Gastroesophageal sphincter (tissue), 4 donors: ENCODE data around the gene GUCY1A1. TPM values are rescaled to one million over a fixed set of nuclear protein-coding genes. Genes with fewer than 3 reads are reported as not detected.
"Not testable (repeated sequence)": the region's sequence is repeated elsewhere in the genome, so short reads cannot be mapped to it uniquely, and the experiment has no call there.

ENCODE experiments used
- ATAC-seq: fragments of 150-250 bp; one replicate; pipeline ENCODE4 v1.9.1; 2016; ENCODE audit warnings: mild to moderate bottlenecking, moderate library complexity
- H3K27ac ChIP-seq, 4 donors: fragments of 200-600 bp; sonication (generic) in 3 of 4; 1 replicate in 3 of 4; 2 replicates in 1 of 4; pipeline ENCODE4 v1.5.1; 2016 to 2019
- H3K27me3 ChIP-seq: fragments of 200-600 bp; sonication (generic); one replicate; pipeline ENCODE4 v1.5.1; 2019
- H3K36me3 ChIP-seq, 2 donors: fragments of 200-600 bp; sonication (generic); one replicate each; pipeline ENCODE4 v1.5.1; 2019; ENCODE audit warnings: control low read depth in 1 of 2
- H3K4me1 ChIP-seq, 3 donors: fragments of 200-600 bp; sonication (generic); 1 replicate in 2 of 3; 2 replicates in 1 of 3; pipeline ENCODE4 v1.5.1; 2016 to 2019; ENCODE audit warnings: control low read depth in 2 of 3
- H3K4me3 ChIP-seq, 2 donors: fragments of 200-600 bp; sonication (generic); one replicate each; pipeline ENCODE4 v1.5.1; 2019; ENCODE audit warnings: mild to moderate bottlenecking in 1 of 2, moderate library complexity in 1 of 2
- H3K9me3 ChIP-seq, 3 donors: fragments of 200-600 bp; sonication (generic); one replicate each; pipeline ENCODE4 v1.5.1; 2017 to 2019; ENCODE audit warnings: control low read depth in 2 of 3
- CTCF ChIP-seq, 4 experiments: fragments of 200-600 bp in 2 of 4; fragments of 450-650 bp in 2 of 4; sonication (generic) in 1 of 4; IDR thresholded peaks; one replicate each; pipeline ENCODE4 v1.5.1; 2017 to 2019; ENCODE audit warnings: antibody characterized with exemption in 4 of 4, mild to moderate bottlenecking in 2 of 4, moderate library complexity in 2 of 4
- EP300 ChIP-seq: sonication (generic); formaldehyde crosslinking; IDR thresholded peaks from one replicate; pipeline ENCODE4 v1.6.1; 2017; ENCODE audit warnings: antibody characterized with exemption, mild to moderate bottlenecking
- POLR2A ChIP-seq, 2 donors: fragments of 450-650 bp; IDR thresholded peaks; one replicate each; pipeline ENCODE4 v1.6.1; 2017; ENCODE audit warnings: antibody characterized with exemption in 2 of 2, mild to moderate bottlenecking in 2 of 2, moderate library complexity in 1 of 2
- POLR2AphosphoS5 ChIP-seq: sonication (generic); formaldehyde crosslinking; IDR thresholded peaks from one replicate; pipeline ENCODE4 v1.6.1; 2017; ENCODE audit warnings: antibody characterized with exemption
- WGBS, 2 donors: methylation state at CpG; one replicate each; pipeline ENCODE4 v1.1.5; 2018; ENCODE audit warnings: low coverage in 1 of 2; 5-methylcytosine and 5-hydroxymethylcytosine counted together
- total RNA-seq, 4 donors: library from RNA; depleted of rRNA; stranded (reverse); fragments of >200 nt; gene quantifications; one replicate each; pipeline ENCODE4 v1.1.0, GENCODE V29; 2016

The GUCY1A1 gene
- total RNA-seq, 4 donors from 2014 or later: 69.4 to 196 (median 144) TPM

DNA sequence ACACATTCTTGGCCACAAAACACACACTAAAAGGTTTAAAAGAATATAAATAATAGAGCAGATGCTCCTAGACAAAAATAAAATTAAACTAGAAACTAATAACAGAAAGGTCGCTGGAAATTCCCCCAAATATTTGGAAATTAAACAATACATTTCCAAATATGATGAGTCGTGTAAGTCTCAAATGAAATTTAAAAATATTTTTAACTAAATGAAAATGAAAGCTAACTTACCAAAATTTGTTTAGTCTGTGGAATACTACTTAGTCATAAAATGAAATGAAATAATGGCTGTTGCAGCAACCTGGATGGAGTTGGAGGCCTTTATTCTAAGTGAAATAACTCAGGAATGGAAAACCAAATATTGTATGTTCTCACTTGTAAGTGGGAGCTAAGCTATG is 20.6 kb upstream of the GUCY1A1 start:
- 69% methylated on average over 2 of the region's 2 CpGs; no CpG with 5 or more reads in 1 of the 2 donors for WGBS, 2 donors
- no peaks in the 10 kb centered on the region for H3K9me3 ChIP-seq
- TF ChIP-seq POLR2AphosphoS5: no peak
- TF ChIP-seq EP300: no peak
- no peak for TF ChIP-seq CTCF (IDR thresholded peaks at IDR 0.05)
- no peak for TF ChIP-seq POLR2A (IDR thresholded peaks at IDR 0.05)
- no peak overlapping the region for H3K27ac ChIP-seq
- no peaks in the 10 kb centered on the region for H3K27me3 ChIP-seq
- no peaks in the 10 kb centered on the region for H3K36me3 ChIP-seq
- no peak for ATAC-seq
- no peaks in the 10 kb centered on the region for H3K4me1 ChIP-seq
- H3K4me3 ChIP-seq: no peak overlapping the region

DNA sequence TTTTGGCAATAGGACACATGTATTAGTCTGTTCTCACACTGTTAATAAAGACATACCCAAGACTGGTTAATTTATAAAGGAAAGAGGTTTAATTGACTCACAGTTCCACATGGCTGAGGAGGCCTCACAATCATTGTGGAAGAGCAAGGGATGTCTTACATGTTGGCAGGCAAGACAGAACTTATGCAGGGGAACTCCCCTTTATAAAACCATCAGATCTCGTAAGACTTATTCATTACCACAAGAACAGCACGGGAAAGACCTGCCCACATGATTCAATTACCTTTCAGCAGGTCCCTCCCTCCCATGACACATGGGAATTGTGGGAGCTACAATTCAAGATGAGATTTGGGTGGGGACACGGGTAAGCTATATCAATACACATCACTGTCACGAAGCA is 15.9 kb upstream of the GUCY1A1 start:
- 88 to 93% methylated on average over 3 to 4 of the region's 4 CpGs for WGBS, 2 donors
- not testable (repeated sequence) for H3K27ac ChIP-seq, H3K27me3 ChIP-seq, H3K9me3 ChIP-seq, ATAC-seq, H3K36me3 ChIP-seq, H3K4me3 ChIP-seq, H3K4me1 ChIP-seq

- ATAC-seq: no peak
- Histone ChIP-seq H3K4me1 (no peaks in the 10 kb centered on the region), H3K27ac (no peak overlapping the region), H3K36me3 (no peaks in the 10 kb centered on the region), H3K9me3 (peaks cover 0 to 6% (median 0%) of the 10 kb centered on the region in 3 donors), H3K27me3 (no peaks in the 10 kb centered on the region), H3K4me3 (no peak overlapping the region)
- TF ChIP-seq POLR2A (IDR thresholded peaks at IDR 0.05) (no peak), EP300 (no peak), POLR2AphosphoS5 (no peak)
These were observed 13.6 kb upstream of the GUCY1A1 start for GRCh38 chr4:155653052-155653451.

GRCh38 chr4:155656025-155656424 is 10.6 kb upstream of the GUCY1A1 start:
- Histone ChIP-seq H3K27me3 (no peaks in the 10 kb centered on the region), H3K36me3 (no peaks in the 10 kb centered on the region), H3K4me3 (no peak overlapping the region), H3K4me1 (peaks cover 0 to 23% (median 4%) of the 10 kb centered on the region in 3 donors), H3K9me3 (peaks cover 0 to 6% (median 0%) of the 10 kb centered on the region in 3 donors), H3K27ac (no peak overlapping the region)
- 39 to 91% methylated on average over 4 of the region's 4 CpGs for WGBS, 2 donors
- no peak for TF ChIP-seq CTCF (IDR thresholded peaks at IDR 0.05)
- TF ChIP-seq EP300: no peak
- TF ChIP-seq POLR2A (IDR thresholded peaks at IDR 0.05): no peak
- TF ChIP-seq POLR2AphosphoS5: no peak
- ATAC-seq: no peak

DNA sequence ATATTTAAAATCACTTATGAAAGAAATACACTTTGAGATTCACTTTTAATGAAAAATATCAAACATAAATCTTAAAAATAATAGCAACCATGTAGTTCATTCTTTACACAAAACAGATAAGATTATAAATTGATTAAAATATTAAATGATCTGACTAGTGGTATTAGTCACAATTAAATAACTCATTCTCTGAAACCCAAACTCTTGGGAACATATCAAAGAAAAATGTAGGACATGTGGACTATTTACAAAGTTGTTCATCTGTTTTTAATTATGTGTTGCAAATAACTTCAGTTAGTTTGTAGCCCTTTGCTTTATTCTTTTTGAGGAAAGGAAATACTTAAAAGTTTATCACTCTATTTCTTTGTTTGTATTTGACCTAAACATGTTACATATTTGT is 9.5 kb upstream of the GUCY1A1 start:
- Histone ChIP-seq H3K27me3 (no peaks in the 10 kb centered on the region), H3K4me3 (no peak overlapping the region), H3K9me3 (peaks cover 0 to 6% (median 0%) of the 10 kb centered on the region in 3 donors), H3K36me3 (no peaks in the 10 kb centered on the region), H3K27ac (no peak overlapping the region), H3K4me1 (peaks cover 0 to 23% (median 4%) of the 10 kb centered on the region in 3 donors)
- no peak for ATAC-seq
- no peak for TF ChIP-seq POLR2AphosphoS5
- no peak for TF ChIP-seq CTCF (IDR thresholded peaks at IDR 0.05)
- TF ChIP-seq POLR2A (IDR thresholded peaks at IDR 0.05): no peak
- TF ChIP-seq EP300: no peak

DNA sequence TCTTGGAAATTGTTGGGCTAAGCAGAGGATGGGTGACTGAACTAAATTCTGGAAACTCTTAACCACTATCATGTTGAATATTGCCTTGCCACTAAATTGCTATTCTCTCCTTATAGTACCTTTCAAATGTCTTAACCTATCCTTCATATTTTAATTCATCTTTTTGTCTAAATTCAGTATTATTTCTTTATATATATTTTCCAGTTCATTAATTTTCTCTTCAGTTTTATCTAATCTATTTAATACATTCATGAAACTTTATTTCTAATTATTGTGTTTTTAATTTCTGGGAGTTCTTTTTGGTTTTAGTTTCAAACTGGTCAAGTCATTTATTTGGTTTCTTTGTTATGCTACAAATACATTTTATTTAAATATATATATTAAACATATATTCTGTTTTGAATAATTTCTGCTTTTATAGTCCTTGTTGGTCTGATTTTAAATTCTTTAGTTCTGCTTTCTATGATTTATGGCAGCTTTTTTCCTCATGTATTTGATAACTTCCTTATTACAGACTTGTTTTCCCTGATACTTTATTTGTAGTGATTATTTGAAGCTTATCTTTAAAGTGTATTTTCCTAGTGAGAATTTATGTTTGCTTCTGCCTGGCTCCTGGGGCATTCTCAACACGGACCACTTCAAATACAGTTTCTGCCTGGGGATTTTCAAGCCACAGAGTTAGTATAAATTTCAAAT is 8.5 kb upstream of the GUCY1A1 start:
- Histone ChIP-seq H3K27ac (peak overlapping the region in 1 of 4 donors; percentile 65), H3K27me3 (no peaks in the 10 kb centered on the region), H3K36me3 (no peaks in the 10 kb centered on the region), H3K4me1 (peaks cover 0 to 23% (median 4%) of the 10 kb centered on the region in 3 donors), H3K4me3 (no peak overlapping the region), H3K9me3 (peaks cover 0 to 6% (median 0%) of the 10 kb centered on the region in 3 donors)
- no peak for ATAC-seq
- TF ChIP-seq POLR2AphosphoS5: no peak
- no peak for TF ChIP-seq POLR2A (IDR thresholded peaks at IDR 0.05)
- no peak for TF ChIP-seq CTCF (IDR thresholded peaks at IDR 0.05)
- no peak for TF ChIP-seq EP300
- 18 to 81% methylated on average over 1 of the region's 1 CpG for WGBS, 2 donors
